ENCODE data around the gene LRRC59. TPM values are rescaled to one million over a fixed set of nuclear protein-coding genes. Genes with fewer than 3 reads are reported as not detected.
A peak's percentile ranks its signal among the peaks of the same experiment; 100 is the strongest.
"Not testable (repeated sequence)": the region's sequence is repeated elsewhere in the genome, so short reads cannot be mapped to it uniquely, and the experiment has no call there.

Gene LRRC59
- total RNA-seq, 1 donor from 2014 or later, result 71.2 TPM

- no peak for DNase-seq (ENCODE audit: low spot score)
These were observed 27.8 kb upstream of the LRRC59 start for GRCh38 chr17:50424996-50425681.

DNA sequence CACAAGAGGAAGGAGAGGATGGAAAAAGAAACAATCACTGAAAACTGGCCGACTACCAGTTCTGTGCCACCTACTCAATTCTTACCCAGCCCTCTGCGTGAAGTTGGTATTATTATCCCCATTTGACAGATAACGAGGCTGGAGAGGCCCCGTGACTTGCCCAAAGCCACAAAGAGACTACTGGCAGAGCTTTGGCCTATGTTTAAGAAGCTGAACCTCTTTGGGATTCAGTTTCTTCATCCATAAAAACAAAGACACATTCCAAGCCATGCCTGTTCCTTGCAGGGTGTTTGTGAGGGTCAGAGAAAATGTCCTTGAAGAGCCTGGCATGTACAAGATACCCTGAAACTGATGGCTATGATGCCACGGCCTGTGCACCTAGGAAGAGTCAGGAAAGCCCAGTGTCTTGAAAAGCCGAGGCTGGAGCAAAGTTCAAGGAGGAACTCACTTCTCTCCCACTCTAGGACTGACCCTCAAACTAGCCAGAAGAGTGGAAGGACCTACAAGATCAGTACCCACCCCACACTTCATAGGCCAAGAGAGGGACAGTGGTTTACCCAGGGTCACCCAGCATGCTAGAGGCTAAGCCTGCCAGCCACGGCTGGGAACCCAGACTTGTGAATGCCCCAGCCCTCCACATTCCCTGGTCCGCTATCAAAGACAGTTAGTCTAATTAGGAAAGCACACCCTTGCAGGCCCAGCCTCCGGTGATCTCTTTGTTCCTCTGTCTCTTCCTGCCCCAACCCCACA is 27.1 kb upstream of the LRRC59 start:
- DNase-seq (ENCODE audit: low spot score), result no peak

DNA sequence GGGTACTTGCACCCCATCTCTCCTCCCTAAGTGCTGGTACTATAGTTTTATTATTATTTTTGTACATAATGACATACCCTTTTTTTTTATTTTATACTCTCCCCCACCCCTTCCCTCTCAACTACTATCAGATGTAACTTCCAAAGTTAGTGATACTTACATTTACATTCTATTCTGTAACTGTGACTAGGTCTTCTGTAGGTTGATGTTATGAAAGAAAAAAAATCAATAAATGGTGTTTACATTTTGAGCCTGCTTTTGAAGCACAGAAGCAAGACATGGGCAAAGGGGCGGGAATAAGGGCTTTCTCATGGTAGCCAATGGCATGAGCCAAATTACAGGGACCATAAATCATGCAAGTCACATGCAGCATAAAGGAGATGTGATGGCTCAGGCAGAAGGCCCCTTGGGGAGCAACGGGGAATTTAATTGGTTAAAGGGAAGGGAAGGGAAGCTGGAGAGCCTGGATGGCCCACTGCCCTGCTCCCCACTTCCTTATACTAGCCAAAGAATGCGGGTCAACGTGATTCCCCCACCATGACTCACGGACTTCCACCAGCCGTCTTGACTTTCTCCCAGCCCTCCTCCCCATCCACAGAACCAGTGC is 26.3 kb upstream of the LRRC59 start:
- DNase-seq (ENCODE audit: low spot score), result peak; percentile 56

DNA sequence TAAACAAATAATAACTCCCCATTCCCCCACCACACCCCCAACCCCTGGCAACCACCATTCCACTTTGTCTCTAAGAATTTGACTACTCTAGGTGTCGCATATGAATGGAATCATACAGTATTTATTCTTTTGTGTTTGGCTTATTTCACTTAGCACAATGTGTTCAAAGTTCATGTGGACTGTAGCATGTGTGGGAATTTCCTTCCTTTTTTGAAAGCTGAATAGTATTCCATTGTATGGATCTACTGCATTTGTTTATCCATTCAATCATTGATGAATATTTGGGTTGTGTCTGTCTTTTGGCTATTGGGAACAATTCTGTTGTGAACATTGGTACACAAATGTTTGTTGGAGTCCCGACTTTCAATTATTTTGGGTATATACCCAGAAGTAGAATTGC is 25.4 kb upstream of the LRRC59 start:
- DNase-seq (ENCODE audit: low spot score), result no peak

DNA sequence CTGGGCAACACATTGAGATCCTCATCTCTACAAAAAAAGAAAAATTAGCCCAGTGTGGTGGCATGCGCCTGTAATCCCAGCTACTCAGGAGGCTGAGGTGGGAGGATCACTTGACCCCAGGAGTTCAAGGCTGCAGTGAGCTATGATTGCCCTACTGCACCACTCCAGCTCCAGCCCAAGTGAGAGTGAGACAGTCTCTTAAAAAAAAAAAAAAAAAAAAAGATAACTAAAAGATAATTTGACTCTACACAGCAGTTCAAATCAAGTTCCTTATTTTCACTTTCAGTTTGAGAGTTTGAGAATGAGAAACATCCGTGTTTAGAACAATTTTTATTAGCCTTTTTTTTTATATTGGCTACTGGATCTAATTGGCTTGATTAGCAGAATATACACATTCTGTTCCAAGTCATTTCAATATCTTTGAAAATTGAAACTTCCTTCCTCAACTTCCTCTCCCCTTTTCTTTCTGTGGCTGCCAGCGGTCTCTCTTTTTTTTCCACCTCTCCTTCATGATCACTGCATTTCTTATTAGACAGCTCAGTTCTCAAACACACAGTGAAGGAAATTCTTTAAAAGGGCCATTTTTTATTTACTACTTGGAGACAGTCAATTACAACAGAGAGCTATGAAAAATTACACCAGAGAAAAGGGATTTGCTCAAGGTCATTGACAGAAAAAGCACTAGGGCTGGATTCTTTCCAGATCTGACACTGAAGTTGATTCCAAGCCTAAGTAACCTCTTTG is 24.2 kb upstream of the LRRC59 start:
- DNase-seq (ENCODE audit: low spot score), result no peak

DNA sequence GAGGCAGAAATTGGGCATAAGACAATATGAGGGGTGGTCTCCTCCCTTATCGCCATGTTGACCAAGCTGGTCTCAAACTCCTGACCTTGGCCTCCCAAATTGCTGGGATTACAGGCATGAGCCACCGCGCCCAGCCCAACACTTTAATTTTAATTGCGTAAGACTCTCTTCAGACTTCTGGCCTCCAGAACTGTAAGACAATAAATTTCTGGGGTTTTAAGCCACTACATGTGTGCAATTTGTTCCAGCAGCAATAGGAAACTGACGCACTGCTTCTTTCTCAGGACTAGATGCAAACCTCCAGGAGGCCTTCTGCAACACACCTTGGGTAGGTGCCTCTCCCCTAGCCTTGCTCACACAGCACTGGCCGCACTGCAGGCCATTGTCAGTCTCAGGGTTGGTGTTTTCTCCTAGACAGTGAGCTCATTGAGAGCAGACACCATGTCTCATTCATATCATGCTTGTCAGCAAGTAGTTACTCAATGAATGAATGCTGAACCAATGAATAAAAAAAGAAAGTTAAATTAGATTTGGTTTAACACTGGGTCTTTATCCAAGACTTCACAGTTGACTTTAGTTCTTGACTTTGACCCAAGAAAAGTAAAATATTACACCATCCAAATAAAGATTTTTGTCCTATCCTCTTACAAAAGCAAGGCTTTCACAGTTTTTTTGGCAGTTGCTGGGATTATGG is 23.2 kb upstream of the LRRC59 start:
- no peak for DNase-seq (ENCODE audit: low spot score)

DNA sequence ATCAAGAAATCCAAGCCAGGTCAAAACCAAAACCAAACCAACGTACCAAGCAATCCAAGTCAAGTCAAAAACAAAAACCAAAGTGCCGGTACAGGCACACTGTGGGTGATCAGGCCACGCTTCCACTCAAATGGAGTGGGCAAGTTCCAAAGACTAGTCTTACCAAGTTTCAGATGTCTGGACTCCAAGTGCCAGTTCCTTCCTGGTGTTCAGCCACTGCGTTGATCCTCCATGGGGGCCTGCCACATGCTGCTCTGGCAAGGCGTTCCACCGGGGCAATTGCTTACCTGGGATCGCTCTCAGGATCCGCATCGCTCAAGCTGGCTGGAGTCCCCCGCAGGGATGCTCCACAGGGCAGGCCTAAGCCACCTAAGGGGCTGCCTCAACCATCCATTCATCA is 22.3 kb upstream of the LRRC59 start:
- not testable (repeated sequence) for DNase-seq (ENCODE audit: low spot score)

DNA sequence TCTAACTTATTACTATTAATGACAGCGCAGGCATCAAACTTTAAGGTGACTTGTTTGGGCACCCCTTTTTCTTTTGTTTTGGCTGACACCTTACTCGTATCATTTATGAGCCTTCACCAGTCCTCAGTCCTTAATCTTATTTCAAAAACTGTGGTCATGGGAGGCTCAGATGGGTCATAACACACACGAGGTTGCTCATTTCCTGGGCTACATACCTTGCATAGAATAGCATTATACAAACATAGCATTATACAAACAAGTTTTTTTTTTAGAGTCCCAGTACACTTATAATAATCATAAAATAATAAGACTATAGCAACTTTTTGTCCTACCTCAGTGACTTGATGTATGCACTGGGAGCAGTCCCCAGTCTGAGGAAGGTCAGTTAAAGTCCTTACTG is 17.5 kb upstream of the LRRC59 start:
- DNase-seq (ENCODE audit: low spot score), result no peak

- DNase-seq (ENCODE audit: low spot score), result no peak
These were observed 14.9 kb upstream of the LRRC59 start for GRCh38 chr17:50412188-50412732.

- DNase-seq (ENCODE audit: low spot score), result no peak
These were observed 10.6 kb upstream of the LRRC59 start for GRCh38 chr17:50407921-50408320.

DNA sequence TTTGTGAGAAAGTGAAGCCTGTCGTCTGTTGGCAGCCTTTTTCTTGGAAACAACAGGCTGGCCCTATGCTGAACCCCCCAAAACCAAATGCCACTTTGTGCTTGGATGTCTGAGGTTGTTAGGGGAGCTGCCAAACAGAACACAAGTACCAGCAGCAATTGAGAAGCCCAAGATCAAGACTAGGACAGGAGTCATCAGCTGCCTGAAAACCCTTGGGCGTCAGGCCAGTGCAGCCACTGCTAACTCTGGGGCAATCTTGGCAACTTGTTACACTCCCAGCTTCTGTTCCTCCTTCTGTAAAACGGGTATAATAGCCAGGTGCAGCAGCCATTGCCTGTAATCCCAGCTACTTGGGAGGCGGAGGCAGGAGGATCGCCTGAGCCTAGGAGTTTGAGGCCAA is 9.3 kb upstream of the LRRC59 start:
- DNase-seq (ENCODE audit: low spot score), result no peak

DNA sequence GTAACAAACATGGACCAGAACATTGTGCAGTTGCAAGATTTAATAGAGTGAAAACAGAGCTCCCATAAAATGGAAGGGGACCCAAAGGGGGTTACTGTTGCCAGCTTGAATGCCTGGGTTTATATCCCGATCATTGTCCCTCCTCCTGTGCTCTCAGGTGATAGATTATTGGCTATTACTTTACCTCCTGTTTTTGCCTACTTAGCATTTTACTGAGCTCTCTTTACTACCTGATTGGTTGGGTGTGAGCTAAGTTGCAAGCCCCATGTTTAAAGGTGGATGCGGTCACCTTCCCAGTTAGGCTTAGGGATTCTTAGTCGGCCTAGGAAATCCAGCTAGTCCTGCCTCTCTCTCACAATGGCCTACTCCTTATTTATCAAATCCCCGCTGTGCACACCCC is 8.0 kb upstream of the LRRC59 start:
- DNase-seq (ENCODE audit: low spot score), result not testable (repeated sequence)

GRCh38 chr17:50399591-50399990 is 2.3 kb upstream of the LRRC59 start:
- DNase-seq (ENCODE audit: low spot score), result not testable (repeated sequence)

DNA sequence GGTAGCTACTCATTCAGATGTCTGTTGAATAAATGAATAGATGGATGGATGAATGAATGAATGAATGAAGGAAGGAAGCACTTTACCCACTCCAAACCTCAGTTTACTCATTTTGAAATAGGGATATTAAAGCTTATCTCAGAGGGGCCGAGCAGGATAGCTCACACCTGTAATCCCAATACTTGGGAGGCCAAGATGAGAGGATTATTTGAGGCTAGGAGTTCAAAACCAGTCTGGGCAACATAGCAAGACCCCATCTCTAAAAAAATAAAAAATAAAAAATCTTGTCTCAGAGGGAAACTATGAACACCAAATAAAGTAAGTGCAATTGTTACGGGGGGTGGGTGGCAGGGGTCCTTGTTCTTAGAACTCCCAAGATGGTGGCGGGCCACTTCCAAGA is 1.3 kb upstream of the LRRC59 start:
- not testable (repeated sequence) for DNase-seq (ENCODE audit: low spot score)

DNA sequence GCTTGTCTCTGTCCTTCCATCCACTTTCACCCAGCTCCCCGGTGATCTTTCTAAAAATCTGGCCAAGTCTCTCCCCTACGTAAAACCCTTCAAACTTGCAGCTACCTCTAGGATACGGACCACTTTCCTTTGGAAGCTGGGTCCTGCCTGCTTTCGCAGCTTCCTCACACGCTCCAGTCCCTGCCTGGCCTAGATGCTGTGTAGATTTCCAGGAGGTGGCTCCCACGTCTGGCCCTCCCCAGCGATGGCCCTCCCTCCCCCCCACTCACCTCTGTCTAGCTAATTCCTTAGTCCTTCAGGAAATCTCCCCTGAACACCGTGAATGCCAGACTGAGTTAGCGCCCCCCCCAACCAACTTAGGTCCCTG is 579 bp upstream of the LRRC59 start:
- no peak for DNase-seq (ENCODE audit: low spot score)

DNA sequence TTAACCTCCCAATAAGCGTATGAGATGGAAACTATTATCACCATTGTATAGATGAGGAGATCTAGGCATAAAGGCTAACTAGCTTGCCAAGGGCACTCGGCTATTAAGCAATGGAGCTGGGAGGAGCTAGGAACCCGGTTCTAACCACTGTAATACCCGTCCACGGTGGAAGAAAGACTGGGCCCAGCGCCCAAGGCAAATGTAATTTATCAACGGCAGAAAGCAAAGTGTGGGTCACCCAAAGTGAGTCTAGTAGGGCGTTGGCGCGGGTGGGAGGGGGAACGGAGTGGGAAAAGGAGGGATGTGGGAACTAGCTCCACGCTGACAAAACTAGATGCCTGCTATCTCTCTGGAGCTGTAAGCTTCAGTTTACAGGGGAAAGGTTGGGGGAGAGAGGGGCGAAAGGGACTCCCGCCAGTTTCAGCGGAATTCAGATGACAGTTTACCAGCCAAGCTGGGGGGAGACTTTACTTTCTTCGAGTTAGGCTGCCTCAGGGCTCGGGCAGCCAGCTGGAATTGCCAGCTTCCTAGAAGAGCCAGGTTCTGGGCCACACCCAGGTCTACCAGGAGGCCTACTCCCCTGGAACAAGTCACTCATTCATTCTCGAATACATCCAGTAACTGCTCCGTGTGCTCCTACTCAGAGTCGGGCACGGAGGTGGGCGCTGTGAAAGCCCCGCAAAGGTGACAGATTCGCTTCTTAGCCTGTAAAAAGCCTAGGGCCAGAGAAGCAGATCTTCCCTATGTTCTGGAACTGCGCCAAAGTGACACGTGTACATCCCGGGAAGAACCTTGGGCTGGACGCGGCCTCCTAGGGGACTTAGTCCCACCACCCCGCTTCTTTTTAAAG is 837 bp downstream of the LRRC59 start:
- DNase-seq (ENCODE audit: low spot score), result peak; percentile 38

DNA sequence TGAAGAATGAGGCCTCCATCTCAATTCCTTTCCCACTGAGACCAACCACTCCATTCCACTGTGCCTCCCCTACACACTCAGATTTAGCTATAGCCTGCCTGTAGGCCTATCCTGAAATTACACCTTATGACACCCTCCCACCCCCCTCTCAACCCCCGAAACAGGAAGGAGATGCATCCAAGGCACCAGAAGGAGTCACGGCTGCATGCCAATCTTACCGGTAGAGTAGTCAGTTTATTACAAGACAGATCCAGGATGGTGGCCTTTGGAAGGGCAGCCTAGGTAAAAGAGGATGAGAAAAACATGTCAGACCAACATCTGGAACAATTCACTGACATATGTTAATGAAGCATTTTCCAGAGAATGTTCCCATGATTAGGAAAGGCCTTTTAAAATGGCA is 2.6 kb downstream of the LRRC59 start:
- no peak for DNase-seq (ENCODE audit: low spot score)

GRCh38 chr17:50393700-50394099 is 3.6 kb downstream of the LRRC59 start:
- DNase-seq (ENCODE audit: low spot score), result no peak

- DNase-seq (ENCODE audit: low spot score), result no peak
These were observed 4.7 kb downstream of the LRRC59 start for GRCh38 chr17:50392621-50393020.

DNA sequence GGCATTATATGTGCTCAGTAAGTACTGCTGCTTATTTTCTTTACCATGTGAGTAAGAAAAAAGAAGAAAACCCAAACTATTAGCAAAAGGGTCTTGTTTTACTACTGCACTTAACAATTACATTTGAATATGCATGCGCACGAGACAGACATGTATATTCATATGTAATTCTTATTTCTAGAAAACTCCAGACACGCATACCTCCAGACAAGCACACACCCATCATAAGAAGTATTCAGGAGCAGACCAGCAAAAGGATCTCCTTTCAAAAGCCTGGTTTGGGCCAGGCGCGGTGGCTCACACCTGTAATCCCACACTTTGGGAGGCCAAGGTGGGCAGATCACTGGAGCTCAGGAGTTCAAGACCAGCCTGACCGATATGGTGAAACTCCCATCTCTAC is 7.8 kb downstream of the LRRC59 start:
- DNase-seq (ENCODE audit: low spot score), result no peak

GRCh38 chr17:50388728-50389127 is 8.6 kb downstream of the LRRC59 start:
- no peak for DNase-seq (ENCODE audit: low spot score)
